NCI-H748 treated with DMSO at 0.1 percent for 48 hours (cell line): Measurements from ENCODE around the gene CREBRF.
"Not testable (repeated sequence)": the region's sequence is repeated elsewhere in the genome, so short reads cannot be mapped to it uniquely, and the experiment has no call there.

ENCODE experiments used
- DNase-seq: peaks from one replicate; lab custom pipeline; 2025; lab: John Stamatoyannopoulos, UW

The CREBRF gene

GRCh38 chr5:173090639-173091038, 34.5 kb downstream of the CREBRF start:
- no peak for DNase-seq

- no peak for DNase-seq
Observed at GRCh38 chr5:173091981-173092380, 35.8 kb downstream of the CREBRF start.

- DNase-seq, result no peak
Observed at GRCh38 chr5:173093606-173094005, 37.5 kb downstream of the CREBRF start.

- DNase-seq, result no peak
Observed at GRCh38 chr5:173094012-173094661, 38.0 kb downstream of the CREBRF start.

GRCh38 chr5:173098787-173099186, 42.6 kb downstream of the CREBRF start:
- DNase-seq, result no peak

GRCh38 chr5:173099461-173099860, 43.3 kb downstream of the CREBRF start:
- no peak for DNase-seq

- DNase-seq, result no peak
Observed at GRCh38 chr5:173101245-173101644, 45.1 kb downstream of the CREBRF start.

- DNase-seq, result no peak
Observed at GRCh38 chr5:173103411-173103810, 47.3 kb downstream of the CREBRF start.

GRCh38 chr5:173108914-173109313, 52.8 kb downstream of the CREBRF start:
- DNase-seq, result no peak

- no peak for DNase-seq
Observed at GRCh38 chr5:173114536-173114935, 58.4 kb downstream of the CREBRF start.

- DNase-seq, result no peak
Observed at GRCh38 chr5:173119719-173120118, 63.6 kb downstream of the CREBRF start.

- no peak for DNase-seq
Observed at GRCh38 chr5:173123416-173123815, 67.3 kb downstream of the CREBRF start.

GRCh38 chr5:173132166-173132565, 76.0 kb downstream of the CREBRF start:
- DNase-seq, result not testable (repeated sequence)

- no peak for DNase-seq
Observed at GRCh38 chr5:173138707-173139106, 82.6 kb downstream of the CREBRF start.

GRCh38 chr5:173139631-173140030, 83.5 kb downstream of the CREBRF start:
- no peak for DNase-seq

- no peak for DNase-seq
Observed at GRCh38 chr5:173140769-173141168, 84.6 kb downstream of the CREBRF start.

- DNase-seq, result no peak
Observed at GRCh38 chr5:173143567-173143966, 87.4 kb downstream of the CREBRF start.

- DNase-seq, result peak; percentile 81
Observed at GRCh38 chr5:173144200-173145176, 88.3 kb downstream of the CREBRF start, which contains the start of gene BNIP1. BNIP1 (plus strand) TSS chr5:173144531; CDS start chr5:173144546, 15 bp downstream.

GRCh38 chr5:173148354-173148753, 92.2 kb downstream of the CREBRF start:
- DNase-seq, result no peak

GRCh38 chr5:173152547-173152946, 96.4 kb downstream of the CREBRF start:
- no peak for DNase-seq

- DNase-seq, result no peak
Observed at GRCh38 chr5:173153842-173154241, 97.7 kb downstream of the CREBRF start.

GRCh38 chr5:173154619-173155018, 98.5 kb downstream of the CREBRF start:
- DNase-seq, result not testable (repeated sequence)

- no peak for DNase-seq
Observed at GRCh38 chr5:173155912-173156311, 99.8 kb downstream of the CREBRF start.
